ENCODE data around the gene PCDHB16.

Gene PCDHB16

DNA sequence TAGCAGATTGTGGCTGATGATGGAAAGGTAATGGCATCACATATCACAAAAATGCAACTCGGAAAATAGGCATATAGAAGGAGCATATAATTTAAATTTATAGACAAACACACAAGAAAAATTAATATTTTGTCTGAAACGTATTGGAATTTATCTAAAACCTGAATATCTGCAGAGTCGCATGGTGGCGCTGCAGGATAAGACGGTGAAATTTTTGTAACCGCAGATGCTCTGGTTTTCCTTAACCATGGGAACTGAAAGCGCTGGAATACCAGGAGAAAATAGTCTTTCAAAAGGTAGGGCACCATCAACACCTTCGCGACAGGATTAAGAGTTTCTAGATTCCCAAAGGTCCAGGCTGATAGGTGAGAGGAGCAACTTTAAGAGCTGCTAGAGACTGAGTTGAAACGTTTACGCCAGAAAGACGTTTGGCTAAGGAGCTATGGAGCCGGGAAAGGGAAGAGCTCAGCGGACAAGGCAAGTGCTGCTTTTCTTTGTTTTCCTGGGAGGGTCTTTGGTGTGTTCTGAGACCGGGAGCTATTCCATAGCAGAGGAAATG is 52.0 kb downstream of the PCDHB16 start:
- DNase-seq (ENCODE audit: low read depth, low spot score) = no peak

All from ELF-1 (cell line).